Progenitor cell of endocrine pancreas (in vitro differentiated cells): ENCODE results near the gene RELL2. TPM values are rescaled to one million over a fixed set of nuclear protein-coding genes. Genes with fewer than 3 reads are reported as not detected.

Experiments
- DNase-seq: peaks from one replicate; pipeline ENCODE4 v3.0.0; 2021; ENCODE audit warnings: low spot score; ENCODE audit not compliant: unreplicated experiment
- H3K27ac Mint-ChIP-seq: 2 replicates; pipeline ENCODE4 v1.8.0; 2021; ENCODE audit warnings: mild to moderate bottlenecking, moderate library complexity, mixed read lengths
- H3K27me3 Mint-ChIP-seq: 2 replicates; pipeline ENCODE4 v1.8.0; 2021; ENCODE audit warnings: mixed read lengths
- H3K36me3 Mint-ChIP-seq: 2 replicates; pipeline ENCODE4 v1.8.0; 2022; ENCODE audit warnings: mixed read lengths; ENCODE audit not compliant: insufficient read depth
- H3K4me1 Mint-ChIP-seq: 2 replicates; pipeline ENCODE4 v1.8.0; 2021; ENCODE audit warnings: low read depth, mixed read lengths
- H3K4me3 Mint-ChIP-seq: 2 replicates; pipeline ENCODE4 v1.8.0; 2021; ENCODE audit warnings: low read depth, mild to moderate bottlenecking, moderate library complexity, mixed read lengths
- H3K9me3 Mint-ChIP-seq: 2 replicates; pipeline ENCODE4 v1.8.0; 2021; ENCODE audit warnings: low read depth, mixed read lengths
- total RNA-seq: library from RNA; stranded (reverse); gene quantifications from 2 replicates; pipeline ENCODE4 v1.2.1, GENCODE V29; 2021
- TF ChIP-seq, protein P1 (sequence below): fragments of 200-600 bp; sonication (generic); IDR thresholded peaks from one replicate; pipeline ENCODE4 v1.5.0; 2021; ENCODE audit warnings: antibody characterized with exemption, mild to moderate bottlenecking; ENCODE audit not compliant: unreplicated experiment

RELL2 gene
- total RNA-seq, 1 donor from 2014 or later, result 5.2 TPM

DNA sequence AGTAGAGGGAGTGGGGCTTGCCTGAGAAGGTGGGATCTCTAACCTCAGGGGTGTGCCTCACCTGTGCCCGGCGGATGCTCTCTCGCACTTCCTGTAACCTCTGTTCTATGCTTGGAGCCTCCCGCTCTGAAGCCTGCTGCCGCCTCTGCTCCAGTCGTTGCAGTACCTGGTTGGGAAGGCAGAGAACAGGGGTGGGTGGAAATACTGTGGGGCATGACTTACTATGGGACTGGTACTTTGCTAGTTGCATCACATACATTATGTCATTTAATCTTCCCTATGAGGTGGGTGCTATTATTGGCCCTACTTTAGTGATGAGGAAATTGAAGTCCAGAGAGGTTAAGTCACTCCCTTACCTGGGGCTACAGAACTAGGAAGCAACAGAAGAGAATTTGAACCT lies 9.2 kb downstream of the RELL2 start:
- Mint-ChIP-seq H3K36me3 (peaks cover 2% of the 10 kb centered on the region), H3K4me1 (no peaks in the 10 kb centered on the region), H3K27me3 (no peaks in the 10 kb centered on the region), H3K4me3 (no peak overlapping the region), H3K27ac (no peak overlapping the region), H3K9me3 (no peaks in the 10 kb centered on the region)
- TF ChIP-seq, protein P1, sequence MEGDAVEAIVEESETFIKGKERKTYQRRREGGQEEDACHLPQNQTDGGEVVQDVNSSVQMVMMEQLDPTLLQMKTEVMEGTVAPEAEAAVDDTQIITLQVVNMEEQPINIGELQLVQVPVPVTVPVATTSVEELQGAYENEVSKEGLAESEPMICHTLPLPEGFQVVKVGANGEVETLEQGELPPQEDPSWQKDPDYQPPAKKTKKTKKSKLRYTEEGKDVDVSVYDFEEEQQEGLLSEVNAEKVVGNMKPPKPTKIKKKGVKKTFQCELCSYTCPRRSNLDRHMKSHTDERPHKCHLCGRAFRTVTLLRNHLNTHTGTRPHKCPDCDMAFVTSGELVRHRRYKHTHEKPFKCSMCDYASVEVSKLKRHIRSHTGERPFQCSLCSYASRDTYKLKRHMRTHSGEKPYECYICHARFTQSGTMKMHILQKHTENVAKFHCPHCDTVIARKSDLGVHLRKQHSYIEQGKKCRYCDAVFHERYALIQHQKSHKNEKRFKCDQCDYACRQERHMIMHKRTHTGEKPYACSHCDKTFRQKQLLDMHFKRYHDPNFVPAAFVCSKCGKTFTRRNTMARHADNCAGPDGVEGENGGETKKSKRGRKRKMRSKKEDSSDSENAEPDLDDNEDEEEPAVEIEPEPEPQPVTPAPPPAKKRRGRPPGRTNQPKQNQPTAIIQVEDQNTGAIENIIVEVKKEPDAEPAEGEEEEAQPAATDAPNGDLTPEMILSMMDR, result no peak
- DNase-seq, result no peak

DNA sequence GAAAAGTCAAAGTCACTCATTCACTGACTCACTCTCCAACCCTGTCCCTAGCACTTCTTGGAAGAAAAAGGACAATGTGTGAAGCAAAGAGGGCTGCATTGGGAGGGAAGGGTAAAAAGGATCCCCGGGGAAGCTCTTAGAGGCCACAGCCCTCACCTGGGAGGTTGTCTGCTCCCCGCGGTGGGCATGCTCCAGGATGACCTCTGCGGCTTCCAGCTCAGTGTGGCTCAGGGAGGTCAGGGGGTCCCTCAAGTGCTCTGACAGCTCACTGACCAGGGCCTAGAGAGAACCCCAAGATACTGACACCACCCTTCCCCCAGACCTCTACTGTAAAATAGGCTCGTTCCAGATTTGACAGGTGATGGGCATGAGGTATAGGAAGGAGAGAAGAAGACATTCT lies 10.4 kb downstream of the RELL2 start:
- TF ChIP-seq, protein P1, result no peak
- no peak overlapping the region for H3K27ac Mint-ChIP-seq
- peaks cover 4% of the 10 kb centered on the region for H3K27me3 Mint-ChIP-seq
- H3K4me1 Mint-ChIP-seq, result peaks cover 2% of the 10 kb centered on the region
- peaks cover 2% of the 10 kb centered on the region for H3K36me3 Mint-ChIP-seq
- DNase-seq, result no peak
- H3K4me3 Mint-ChIP-seq, result no peak overlapping the region
- H3K9me3 Mint-ChIP-seq, result no peaks in the 10 kb centered on the region

- TF ChIP-seq, protein P1, result no peak
- Mint-ChIP-seq H3K9me3 (no peaks in the 10 kb centered on the region), H3K4me3 (no peak overlapping the region), H3K27ac (no peak overlapping the region), H3K36me3 (peaks cover 2% of the 10 kb centered on the region), H3K4me1 (peaks cover 2% of the 10 kb centered on the region), H3K27me3 (peaks cover 10% of the 10 kb centered on the region)
- no peak for DNase-seq
These were observed 11.1 kb downstream of the RELL2 start for GRCh38 chr5:141647851-141648250.

- no peaks in the 10 kb centered on the region for H3K9me3 Mint-ChIP-seq
- H3K4me3 Mint-ChIP-seq, result peak overlapping the region; percentile 46
- no peak for DNase-seq
- H3K4me1 Mint-ChIP-seq, result peaks cover 2% of the 10 kb centered on the region
- H3K27ac Mint-ChIP-seq, result no peak overlapping the region
- TF ChIP-seq, protein P1, result no peak
- H3K27me3 Mint-ChIP-seq, result peaks cover 14% of the 10 kb centered on the region
- H3K36me3 Mint-ChIP-seq, result peaks cover 2% of the 10 kb centered on the region
These were observed 12.4 kb downstream of the RELL2 start for GRCh38 chr5:141649056-141649688.

DNA sequence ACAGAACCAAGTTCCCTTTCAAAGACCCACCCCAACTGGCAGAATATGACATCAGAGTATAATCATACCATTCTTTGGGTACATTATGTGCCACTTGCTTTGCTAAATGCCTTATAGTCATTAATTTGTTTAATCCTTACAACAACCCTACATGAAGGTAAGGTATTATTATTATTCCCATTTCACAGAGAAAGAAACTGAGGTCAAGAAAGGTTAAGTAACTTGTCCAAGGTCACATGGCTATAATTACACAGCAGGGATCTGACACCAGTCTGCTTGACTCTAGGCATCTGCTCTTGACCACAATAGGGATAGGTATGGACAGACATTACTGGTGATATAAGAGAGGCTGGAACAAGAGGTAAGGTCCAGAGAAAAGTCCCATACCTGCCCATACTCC lies 13.2 kb downstream of the RELL2 start:
- Mint-ChIP-seq H3K4me3 (peak overlapping the region; percentile 46), H3K9me3 (no peaks in the 10 kb centered on the region), H3K36me3 (peaks cover 1% of the 10 kb centered on the region), H3K4me1 (peaks cover 2% of the 10 kb centered on the region), H3K27ac (no peak overlapping the region), H3K27me3 (peaks cover 14% of the 10 kb centered on the region)
- DNase-seq, result no peak
- TF ChIP-seq, protein P1, result no peak
